ENCODE measurements around the gene RWDD1.
"Not testable (repeated sequence)": the region's sequence is repeated elsewhere in the genome, so short reads cannot be mapped to it uniquely, and the experiment has no call there.

Gene RWDD1

GRCh38 chr6:116586738-116587137 is 15.4 kb downstream of the RWDD1 start:
- no peak for TF ChIP-seq CTCF (IDR thresholded peaks at IDR 0.05; ENCODE audit: control insufficient read depth, insufficient read depth, low read depth, low read length, missing control alignments)
- no peak overlapping the region for H3K4me3 ChIP-seq (ENCODE audit: control insufficient read depth, low read depth, low read length)
- DNase-seq (ENCODE audit: low read depth), result no peak

- DNase-seq (ENCODE audit: low read depth), result no peak
- no peak for TF ChIP-seq CTCF (IDR thresholded peaks at IDR 0.05; ENCODE audit: control insufficient read depth, insufficient read depth, low read depth, low read length, missing control alignments)
Observed at GRCh38 chr6:116595247-116595646, 23.9 kb downstream of the RWDD1 start.

GRCh38 chr6:116596815-116597214 is 25.5 kb downstream of the RWDD1 start:
- no peak for DNase-seq (ENCODE audit: low read depth)
- TF ChIP-seq CTCF (IDR thresholded peaks at IDR 0.05; ENCODE audit: control insufficient read depth, insufficient read depth, low read depth, low read length, missing control alignments), result no peak
- no peak overlapping the region for H3K4me3 ChIP-seq (ENCODE audit: control insufficient read depth, low read depth, low read length)

More at GRCh38 chr6:116595247-116595646, 23.9 kb downstream of the RWDD1 start:
- H3K4me3 ChIP-seq (ENCODE audit: control insufficient read depth, low read depth, low read length), result no peak overlapping the region

GRCh38 chr6:116603916-116604315 is 32.6 kb downstream of the RWDD1 start:
- not testable (repeated sequence) for DNase-seq (ENCODE audit: low read depth); H3K4me3 ChIP-seq (ENCODE audit: control insufficient read depth, low read depth, low read length)

- DNase-seq (ENCODE audit: low read depth); H3K4me3 ChIP-seq (ENCODE audit: control insufficient read depth, low read depth, low read length): not testable (repeated sequence)
Observed at GRCh38 chr6:116604868-116605267, 33.6 kb downstream of the RWDD1 start.

- no peak for DNase-seq (ENCODE audit: low read depth)
- TF ChIP-seq CTCF (IDR thresholded peaks at IDR 0.05; ENCODE audit: control insufficient read depth, insufficient read depth, low read depth, low read length, missing control alignments), result no peak
Observed at GRCh38 chr6:116605935-116606334, 34.6 kb downstream of the RWDD1 start.

GRCh38 chr6:116611056-116611455 is 39.8 kb downstream of the RWDD1 start:
- TF ChIP-seq CTCF (IDR thresholded peaks at IDR 0.05; ENCODE audit: control insufficient read depth, insufficient read depth, low read depth, low read length, missing control alignments), result no peak
- H3K4me3 ChIP-seq (ENCODE audit: control insufficient read depth, low read depth, low read length), result no peak overlapping the region
- DNase-seq (ENCODE audit: low read depth), result no peak

More at GRCh38 chr6:116605935-116606334, 34.6 kb downstream of the RWDD1 start:
- H3K4me3 ChIP-seq (ENCODE audit: control insufficient read depth, low read depth, low read length), result no peak overlapping the region

All from AG09309 (cell line).